Right ventricle myocardium superior (tissue), 1 donor: ENCODE measurements around the gene CASP4. TPM values are rescaled to one million over a fixed set of nuclear protein-coding genes. Genes with fewer than 3 reads are reported as not detected.
"Not testable (repeated sequence)": the region's sequence is repeated elsewhere in the genome, so short reads cannot be mapped to it uniquely, and the experiment has no call there.

ENCODE experiments used
- ATAC-seq: fragments of 200-7000 bp; cut with Tn5 transposase; one replicate; pipeline ENCODE4 v1.9.1; 2020; ENCODE audit warnings: mild to moderate bottlenecking; ENCODE audit not compliant: poor library complexity
- DNase-seq: peaks from one replicate; pipeline ENCODE4 v3.0.0-alpha.2; 2020
- intact Hi-C: fragments of 100-400 bp; cut with DNase I; formaldehyde crosslinking; loops from one replicate; pipeline ENCODE4 v1.11.2; 2022
- total RNA-seq: library from RNA; stranded (reverse); fragmentation: NEBNext Ultra II Directional; extraction: Animal tissue kit (Norgen Biotek cat#: 25700); gene quantifications from one replicate; pipeline ENCODE4 v1.2.1, GENCODE V29; 2021
- donor health status: DM: no; HTN: yes; CAD: no; lungs with severe emphysema.

The CASP4 gene
- total RNA-seq, 1 donor from 2014 or later: 13.7 TPM

DNA sequence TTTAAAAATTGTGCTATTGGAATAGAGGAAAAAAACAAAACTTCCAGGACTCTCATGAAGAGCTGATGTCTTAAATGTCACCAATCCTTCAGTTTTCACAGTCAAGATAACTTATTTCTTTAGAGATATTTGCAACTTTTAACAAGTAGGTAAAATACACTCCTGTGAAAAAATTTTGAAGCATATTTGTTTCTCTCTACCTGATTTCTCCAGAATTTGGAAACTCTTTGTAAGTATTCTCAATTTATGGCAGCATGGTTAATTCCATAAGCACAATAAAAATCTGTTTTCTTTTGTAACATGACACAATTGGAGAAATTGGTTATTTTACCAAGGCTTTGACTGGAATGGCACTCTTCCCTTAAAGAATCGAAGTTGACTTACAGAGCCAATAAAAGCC lies 4.1 kb downstream of the CASP4 start:
- DNase-seq: no peak
- intact Hi-C loops: no loop called here

DNA sequence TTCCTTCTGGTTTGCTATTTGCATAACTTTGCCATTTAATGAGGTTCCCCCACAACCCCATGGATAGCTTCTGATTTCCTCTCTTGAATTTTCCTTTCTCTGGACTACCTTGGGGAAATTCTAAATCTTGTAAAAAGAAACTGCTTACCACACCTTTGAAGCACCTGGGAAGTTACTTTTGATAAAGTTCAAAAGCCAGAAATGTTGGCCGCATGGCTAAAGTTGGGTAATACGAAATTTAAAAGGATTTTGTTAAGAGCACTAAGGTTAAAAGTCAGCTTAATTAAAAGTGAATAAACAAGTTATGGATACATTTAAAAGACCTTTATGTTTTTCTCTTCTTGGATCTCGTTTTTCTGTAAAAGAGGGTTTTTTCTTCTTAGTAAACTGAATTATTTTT lies 5.5 kb downstream of the CASP4 start:
- ATAC-seq: no peak
- no peak for DNase-seq
- intact Hi-C loops: no loop called here

More for the DNA sequence above, 4.1 kb downstream of the CASP4 start:
- ATAC-seq: no peak

- peak; percentile 43 for ATAC-seq
- intact Hi-C loops: no loop called here
- DNase-seq: no peak
These were observed 11.1 kb downstream of the CASP4 start for GRCh38 chr11:104957280-104957679.

DNA sequence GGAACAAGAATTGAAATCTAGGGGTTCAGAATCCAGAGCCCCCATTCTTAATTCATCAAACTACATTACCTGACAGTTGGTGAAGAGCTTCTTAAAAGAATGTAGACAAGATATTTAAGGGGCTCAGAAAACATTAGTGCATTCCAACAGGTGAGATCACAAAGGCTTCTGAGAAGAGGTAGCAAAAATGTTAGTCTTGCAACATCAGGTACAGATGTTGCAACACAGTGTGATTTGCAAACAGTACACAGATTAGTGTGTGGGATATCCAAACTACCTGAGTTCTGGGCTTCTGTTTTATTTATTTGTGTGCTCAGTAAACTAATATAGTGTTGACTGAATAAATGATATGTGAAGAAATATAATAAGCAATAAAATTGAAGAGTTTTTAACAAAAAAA lies 11.8 kb downstream of the CASP4 start:
- no peak for ATAC-seq
- DNase-seq: no peak
- intact Hi-C loops: no loop called here

- DNase-seq (no peak), ATAC-seq (no peak)
- intact Hi-C loops: no loop called here
These were observed 21.5 kb downstream of the CASP4 start for GRCh38 chr11:104946907-104947306.

GRCh38 chr11:104944076-104944475 lies 24.3 kb downstream of the CASP4 start:
- DNase-seq (no peak), ATAC-seq (no peak)
- intact Hi-C loops: no loop called here

DNA sequence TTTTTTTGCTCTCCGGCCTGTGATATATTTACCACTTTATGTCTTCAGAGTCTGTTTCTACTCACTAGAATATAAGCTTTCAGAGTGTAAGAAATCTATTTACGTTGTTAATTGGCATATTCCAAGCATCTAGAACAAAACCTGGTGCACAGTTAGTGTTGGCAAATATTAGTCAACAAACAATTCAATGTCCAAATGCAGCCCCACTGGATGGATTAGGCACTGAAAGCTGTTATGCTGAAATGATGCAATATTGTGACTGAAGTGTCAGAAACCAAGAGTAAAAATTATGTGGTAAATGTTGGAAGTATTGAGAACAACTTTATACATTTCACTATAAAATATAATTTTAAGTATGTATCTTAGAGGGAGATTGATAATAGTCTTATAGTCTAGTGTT lies 24.8 kb downstream of the CASP4 start:
- ATAC-seq (no peak), DNase-seq (no peak)

DNA sequence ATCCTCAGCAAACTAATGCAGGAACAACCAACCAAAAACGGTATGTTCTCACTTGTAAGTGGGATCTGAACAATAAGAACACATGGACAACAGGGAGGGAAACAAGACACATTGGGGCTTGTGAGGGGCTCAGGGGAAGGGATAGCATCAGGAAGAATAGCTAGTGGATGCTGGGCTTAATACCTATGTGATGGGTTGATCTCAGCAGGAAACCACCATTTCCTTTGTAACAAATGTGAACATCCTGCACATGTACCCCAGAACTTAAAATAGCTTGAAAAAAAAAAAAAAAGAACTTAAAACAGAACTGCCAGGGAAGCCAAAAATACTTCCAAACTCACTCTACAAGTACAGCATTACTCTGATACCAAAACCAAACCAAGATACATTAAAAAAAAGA lies 33.8 kb downstream of the CASP4 start:
- ATAC-seq: no peak
- intact Hi-C loops: no loop called here
- DNase-seq: no peak

More for the DNA sequence above, 24.8 kb downstream of the CASP4 start:
- intact Hi-C loops: no loop called here

DNA sequence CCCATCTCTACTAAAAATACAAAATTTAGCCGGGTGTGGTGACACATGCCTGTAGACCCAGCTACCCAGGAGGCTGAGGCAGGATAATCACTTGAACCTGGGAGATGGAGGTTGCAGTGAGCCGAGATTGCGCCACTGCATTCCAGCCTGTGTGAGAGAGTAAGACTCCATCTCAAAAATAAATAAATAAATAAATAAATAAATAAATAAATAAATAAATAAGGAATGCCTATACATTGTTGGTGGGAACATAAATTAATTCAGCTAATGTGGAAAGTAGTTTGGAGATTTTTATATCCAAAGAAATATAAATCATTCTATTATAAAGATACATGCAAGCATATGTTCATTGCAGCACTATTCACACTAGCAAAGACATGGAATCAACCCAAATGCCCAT lies 34.3 kb downstream of the CASP4 start:
- ATAC-seq, DNase-seq, intact Hi-C loops: not testable (repeated sequence)

GRCh38 chr11:104928811-104929210 lies 39.6 kb downstream of the CASP4 start:
- no peak for DNase-seq
- no peak for ATAC-seq
- intact Hi-C loops: no loop called here

GRCh38 chr11:104926771-104927611 lies 41.4 kb downstream of the CASP4 start:
- no peak for ATAC-seq
- DNase-seq: no peak
- intact Hi-C loops: no loop called here

DNA sequence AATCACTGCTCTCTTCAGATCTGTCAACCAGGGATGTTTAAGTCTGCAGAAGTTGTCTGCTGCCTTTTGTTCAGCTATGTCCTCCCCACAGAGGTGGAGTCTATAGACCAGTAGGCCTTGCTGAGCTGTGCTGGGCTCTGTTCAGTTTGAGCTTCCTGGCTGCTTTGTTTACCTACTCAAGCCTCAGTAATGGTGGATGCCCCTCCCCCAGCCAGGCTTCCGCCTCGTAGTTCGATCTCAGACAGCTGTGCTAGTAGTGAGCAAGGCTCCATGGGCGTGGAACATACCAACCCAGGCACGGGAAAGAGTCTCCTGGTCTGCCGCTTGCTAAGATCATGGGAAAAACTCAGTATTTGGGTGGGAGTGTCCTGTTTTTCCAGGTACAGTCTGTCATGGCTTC lies 42.5 kb downstream of the CASP4 start:
- ATAC-seq: no peak
- intact Hi-C loops: no loop called here
- DNase-seq: no peak

- ATAC-seq (peak; percentile 64), DNase-seq (no peak)
- intact Hi-C loops: no loop called here
These were observed 50.1 kb downstream of the CASP4 start for GRCh38 chr11:104918113-104918824.

- no peak for DNase-seq
- peak; percentile 58 for ATAC-seq
- intact Hi-C loops: no loop called here
These were observed 50.9 kb downstream of the CASP4 start for GRCh38 chr11:104917271-104918112.

DNA sequence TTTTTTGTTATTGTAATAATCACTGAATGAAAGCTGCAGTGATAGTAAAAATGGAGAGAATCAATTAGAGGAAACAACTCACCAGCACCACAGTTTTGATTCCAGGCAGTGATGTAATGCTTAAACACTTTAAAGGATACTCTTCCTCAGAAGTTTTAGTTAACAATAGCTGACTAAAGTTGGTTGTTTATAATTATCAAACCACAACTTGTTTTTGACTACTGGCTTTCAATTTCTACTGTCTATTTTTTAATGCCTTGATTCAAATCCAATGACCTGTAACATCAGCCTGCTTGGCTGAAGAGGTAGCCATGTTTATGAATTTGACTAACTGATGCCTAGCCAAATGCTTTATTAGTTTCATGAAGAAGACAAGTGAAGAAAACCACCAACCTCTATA lies 51.9 kb downstream of the CASP4 start:
- intact Hi-C loops: no loop called here
- ATAC-seq: no peak
- DNase-seq: no peak

DNA sequence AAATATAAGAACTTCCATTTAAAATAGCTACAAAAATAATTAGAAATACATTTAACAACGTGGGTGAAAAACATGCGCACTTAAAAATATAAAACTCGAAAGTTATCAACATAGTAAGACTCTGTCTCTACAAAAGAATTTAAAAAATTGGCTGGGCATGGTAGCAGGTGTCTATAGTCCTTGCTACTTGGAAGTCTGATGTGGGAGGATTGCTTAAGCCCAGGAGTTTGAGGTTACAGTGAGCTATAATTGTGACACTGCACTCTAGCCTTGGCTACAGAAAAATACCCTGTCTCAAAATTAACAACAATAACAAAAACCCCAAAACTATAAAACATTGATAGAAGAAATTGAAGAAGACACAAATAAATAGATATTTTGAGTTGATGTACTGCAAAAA lies 56.3 kb downstream of the CASP4 start:
- intact Hi-C loops: no loop called here
- no peak for DNase-seq
- ATAC-seq: no peak

GRCh38 chr11:104908186-104908531 lies 60.2 kb downstream of the CASP4 start:
- DNase-seq (no peak), ATAC-seq (no peak)
- intact Hi-C loops: no loop called here

GRCh38 chr11:104907521-104908185 lies 60.7 kb downstream of the CASP4 start:
- intact Hi-C loops: no loop called here
- no peak for ATAC-seq
- DNase-seq: no peak

DNA sequence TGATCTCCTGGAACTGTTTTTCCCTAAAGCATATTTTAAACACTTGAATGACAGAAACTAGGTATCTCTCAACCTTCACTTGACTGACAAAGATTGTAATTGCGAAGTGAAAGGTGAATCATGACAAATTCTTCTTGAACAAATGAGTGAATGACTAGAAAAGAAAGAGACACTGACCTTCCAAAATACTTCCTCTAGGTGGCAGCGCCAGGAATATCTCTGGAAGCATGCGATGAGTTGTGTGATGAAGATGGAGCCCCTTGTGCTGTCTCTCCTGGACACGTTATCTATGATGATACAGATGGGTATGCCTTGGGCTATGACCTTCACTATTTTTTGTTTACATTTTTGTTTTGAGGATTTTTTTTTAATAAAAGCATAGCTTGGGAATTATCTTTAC lies 63.1 kb downstream of the CASP4 start:
- no peak for ATAC-seq
- intact Hi-C loops: no loop called here
- DNase-seq: no peak
